HL-60 (cell line): Measurements from ENCODE around the gene RERE.

Experiments used
- DNase-seq, 2 experiments: peaks; one replicate each; pipeline ENCODE4 v3.0.0-alpha.2; 2010 to 2020; ENCODE audit warnings: low read depth in 1 of 2, low spot score in 1 of 2
- H3K27ac ChIP-seq: fragments of 250-450 bp; sonication (Bioruptor Pico); replicated peaks from 2 replicates; pipeline ENCODE4 v1.5.1; 2020; ENCODE audit warnings: mild to moderate bottlenecking, moderate library complexity
- H3K27me3 ChIP-seq: fragments of 250-450 bp; sonication (Bioruptor Pico); 2 replicates; pipeline ENCODE4 v1.5.1; 2021; ENCODE audit warnings: mild to moderate bottlenecking, moderate library complexity; ENCODE audit not compliant: insufficient read depth, poor library complexity, severe bottlenecking
- H3K4me3 ChIP-seq: replicated peaks from 2 replicates; pipeline ENCODE4 v1.5.1; 2011; ENCODE audit warnings: mild to moderate bottlenecking, control low read depth, low read length; ENCODE audit not compliant: insufficient read depth
- GABPA ChIP-seq: IDR thresholded peaks from 2 replicates; pipeline ENCODE4 v1.6.1; 2012; ENCODE audit warnings: low read depth
- POLR2AphosphoS5 ChIP-seq: IDR thresholded peaks from 2 replicates; pipeline ENCODE4 v1.6.1; 2012; ENCODE audit warnings: low read depth
- SPI1 ChIP-seq: IDR thresholded peaks from 2 replicates; pipeline ENCODE4 v1.6.1; 2012; ENCODE audit warnings: low read depth, mild to moderate bottlenecking, borderline replicate concordance
- TF ChIP-seq, protein P1 (sequence below): IDR thresholded peaks from 2 replicates; pipeline ENCODE4 v1.6.1; 2012; ENCODE audit warnings: low read depth; ENCODE audit not compliant: insufficient replicate concordance
- TF ChIP-seq, protein P2 (sequence below): IDR thresholded peaks from one replicate; pipeline ENCODE4 v1.5.1; 2011; ENCODE audit warnings: low read length, control low read depth, inconsistent platforms; ENCODE audit not compliant: insufficient read depth

The RERE gene

DNA sequence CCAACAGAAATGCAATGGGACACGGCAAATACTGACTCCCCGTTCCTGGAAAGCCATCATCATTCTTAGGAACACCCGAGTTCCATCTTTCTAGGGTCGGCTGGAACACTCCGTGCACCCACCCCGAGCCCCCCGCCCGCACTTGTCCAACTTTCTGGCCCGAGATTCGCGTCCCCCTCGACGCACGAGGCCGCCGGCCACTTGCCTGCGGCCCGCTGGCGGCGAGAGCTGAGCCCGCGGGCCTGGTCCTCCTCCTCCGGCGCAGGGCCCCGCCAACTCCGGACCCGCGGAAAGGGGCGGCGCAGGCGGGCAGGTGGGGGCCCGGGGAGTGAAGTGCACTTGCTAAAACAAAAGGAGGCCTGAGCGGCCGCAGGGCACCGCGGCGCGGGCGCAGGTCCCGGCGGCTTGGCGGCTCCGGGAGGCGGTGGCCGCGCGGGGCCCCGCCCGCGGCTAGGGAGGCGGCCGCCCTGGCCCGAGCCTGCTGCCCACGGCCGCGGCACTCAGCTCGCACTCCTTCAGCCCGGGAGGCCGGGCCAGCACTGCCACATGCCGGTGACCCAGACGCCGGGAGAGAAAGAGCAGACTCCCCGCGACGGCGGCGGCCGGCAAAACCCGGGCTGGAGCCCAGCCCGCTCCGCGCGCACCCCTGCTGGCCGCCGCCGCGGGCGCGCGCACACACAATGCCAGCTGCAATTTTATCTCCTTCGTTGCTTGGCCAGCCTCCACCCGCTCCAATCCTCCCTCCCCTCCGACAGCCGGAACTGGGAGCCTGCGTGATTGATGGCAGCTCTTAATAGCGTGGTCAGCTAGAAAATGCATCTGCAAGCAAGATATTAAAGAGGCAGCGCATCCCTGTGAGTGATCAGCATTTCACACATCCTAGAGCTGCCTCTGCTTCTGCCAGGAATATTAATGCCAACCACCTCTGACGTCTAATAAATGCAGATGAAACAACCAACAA lies 114.3 kb downstream of the RERE start:
- no peak for TF ChIP-seq SPI1
- TF ChIP-seq, protein P1, sequence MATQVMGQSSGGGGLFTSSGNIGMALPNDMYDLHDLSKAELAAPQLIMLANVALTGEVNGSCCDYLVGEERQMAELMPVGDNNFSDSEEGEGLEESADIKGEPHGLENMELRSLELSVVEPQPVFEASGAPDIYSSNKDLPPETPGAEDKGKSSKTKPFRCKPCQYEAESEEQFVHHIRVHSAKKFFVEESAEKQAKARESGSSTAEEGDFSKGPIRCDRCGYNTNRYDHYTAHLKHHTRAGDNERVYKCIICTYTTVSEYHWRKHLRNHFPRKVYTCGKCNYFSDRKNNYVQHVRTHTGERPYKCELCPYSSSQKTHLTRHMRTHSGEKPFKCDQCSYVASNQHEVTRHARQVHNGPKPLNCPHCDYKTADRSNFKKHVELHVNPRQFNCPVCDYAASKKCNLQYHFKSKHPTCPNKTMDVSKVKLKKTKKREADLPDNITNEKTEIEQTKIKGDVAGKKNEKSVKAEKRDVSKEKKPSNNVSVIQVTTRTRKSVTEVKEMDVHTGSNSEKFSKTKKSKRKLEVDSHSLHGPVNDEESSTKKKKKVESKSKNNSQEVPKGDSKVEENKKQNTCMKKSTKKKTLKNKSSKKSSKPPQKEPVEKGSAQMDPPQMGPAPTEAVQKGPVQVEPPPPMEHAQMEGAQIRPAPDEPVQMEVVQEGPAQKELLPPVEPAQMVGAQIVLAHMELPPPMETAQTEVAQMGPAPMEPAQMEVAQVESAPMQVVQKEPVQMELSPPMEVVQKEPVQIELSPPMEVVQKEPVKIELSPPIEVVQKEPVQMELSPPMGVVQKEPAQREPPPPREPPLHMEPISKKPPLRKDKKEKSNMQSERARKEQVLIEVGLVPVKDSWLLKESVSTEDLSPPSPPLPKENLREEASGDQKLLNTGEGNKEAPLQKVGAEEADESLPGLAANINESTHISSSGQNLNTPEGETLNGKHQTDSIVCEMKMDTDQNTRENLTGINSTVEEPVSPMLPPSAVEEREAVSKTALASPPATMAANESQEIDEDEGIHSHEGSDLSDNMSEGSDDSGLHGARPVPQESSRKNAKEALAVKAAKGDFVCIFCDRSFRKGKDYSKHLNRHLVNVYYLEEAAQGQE, result no peak
- TF ChIP-seq POLR2AphosphoS5, result 0 out of 2 replicates have a peak, but pooled peaks have one; percentile 39
- TF ChIP-seq, protein P2, sequence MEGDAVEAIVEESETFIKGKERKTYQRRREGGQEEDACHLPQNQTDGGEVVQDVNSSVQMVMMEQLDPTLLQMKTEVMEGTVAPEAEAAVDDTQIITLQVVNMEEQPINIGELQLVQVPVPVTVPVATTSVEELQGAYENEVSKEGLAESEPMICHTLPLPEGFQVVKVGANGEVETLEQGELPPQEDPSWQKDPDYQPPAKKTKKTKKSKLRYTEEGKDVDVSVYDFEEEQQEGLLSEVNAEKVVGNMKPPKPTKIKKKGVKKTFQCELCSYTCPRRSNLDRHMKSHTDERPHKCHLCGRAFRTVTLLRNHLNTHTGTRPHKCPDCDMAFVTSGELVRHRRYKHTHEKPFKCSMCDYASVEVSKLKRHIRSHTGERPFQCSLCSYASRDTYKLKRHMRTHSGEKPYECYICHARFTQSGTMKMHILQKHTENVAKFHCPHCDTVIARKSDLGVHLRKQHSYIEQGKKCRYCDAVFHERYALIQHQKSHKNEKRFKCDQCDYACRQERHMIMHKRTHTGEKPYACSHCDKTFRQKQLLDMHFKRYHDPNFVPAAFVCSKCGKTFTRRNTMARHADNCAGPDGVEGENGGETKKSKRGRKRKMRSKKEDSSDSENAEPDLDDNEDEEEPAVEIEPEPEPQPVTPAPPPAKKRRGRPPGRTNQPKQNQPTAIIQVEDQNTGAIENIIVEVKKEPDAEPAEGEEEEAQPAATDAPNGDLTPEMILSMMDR, result no peak
- TF ChIP-seq GABPA, result no peak
- peak; percentile 78 to 82 for DNase-seq
- H3K27ac ChIP-seq, result peak overlapping the region; percentile 62
- H3K27me3 ChIP-seq, result no peaks in the 10 kb centered on the region
- H3K4me3 ChIP-seq, result peak overlapping the region; percentile 63

DNA sequence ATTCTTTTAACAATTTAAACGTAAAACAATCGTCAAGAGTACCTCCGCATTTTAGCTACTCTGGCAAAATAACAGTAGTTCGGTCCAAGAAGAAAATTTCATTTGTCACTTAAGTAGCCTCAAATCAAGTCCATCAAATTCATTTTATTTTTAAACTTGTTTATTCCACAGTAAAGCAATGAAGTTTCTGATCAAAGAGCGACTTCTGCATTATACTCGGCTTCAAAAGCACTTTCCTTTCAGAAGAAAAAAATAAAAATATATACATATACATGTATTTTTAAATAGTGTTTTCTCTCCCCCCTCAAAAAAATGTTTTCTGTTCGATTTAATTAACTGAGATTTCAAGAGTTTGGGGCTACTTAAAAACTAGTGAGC lies 115.0 kb downstream of the RERE start:
- DNase-seq, result no peak
- no peaks in the 10 kb centered on the region for H3K27me3 ChIP-seq
- TF ChIP-seq, protein P2, result no peak
- TF ChIP-seq GABPA, result no peak
- no peak for TF ChIP-seq POLR2AphosphoS5
- TF ChIP-seq, protein P1, result no peak
- no peak for TF ChIP-seq SPI1
- H3K27ac ChIP-seq, result peak overlapping the region; percentile 62
- H3K4me3 ChIP-seq, result peak overlapping the region; percentile 63

DNA sequence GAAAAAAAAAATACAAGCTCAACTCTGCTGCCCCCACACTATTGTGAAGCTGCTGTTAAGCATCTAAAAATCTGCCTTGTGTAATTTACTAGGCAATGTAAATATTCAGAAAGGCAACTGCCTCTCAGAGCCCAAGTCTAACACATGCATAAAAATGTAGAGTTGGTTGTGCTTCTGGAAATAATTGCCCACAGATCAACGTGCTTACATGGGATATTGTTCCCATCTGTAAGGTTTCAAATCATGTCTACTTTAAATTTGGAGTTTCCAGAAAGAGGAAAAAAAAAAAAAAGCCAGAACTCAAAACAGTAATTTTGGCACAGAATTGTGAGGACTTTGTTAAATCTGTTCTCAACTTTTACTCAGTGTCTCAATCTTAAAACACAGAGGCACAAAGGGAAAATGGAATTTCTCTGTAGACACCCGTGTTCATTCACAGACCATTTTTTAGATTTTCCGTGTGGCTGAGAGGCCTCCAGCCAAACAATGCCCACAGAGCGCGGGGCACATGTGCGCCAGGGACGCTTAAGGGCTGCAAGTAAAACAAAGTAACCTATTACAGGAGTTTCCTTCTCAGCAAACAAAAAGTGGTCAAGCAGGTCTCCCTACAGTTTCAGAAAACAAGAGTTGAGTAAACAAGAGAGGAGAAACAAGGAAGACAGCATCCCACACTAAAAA lies 115.5 kb downstream of the RERE start:
- Histone ChIP-seq H3K4me3 (peak overlapping the region; percentile 63), H3K27me3 (no peaks in the 10 kb centered on the region), H3K27ac (peak overlapping the region; percentile 62)
- no peak for DNase-seq
- TF ChIP-seq, protein P1, result no peak
- TF ChIP-seq SPI1 (no peak), POLR2AphosphoS5 (no peak), GABPA (no peak)
- TF ChIP-seq, protein P2, result no peak
